ENCODE data around the gene PSMB11.

GRCh38 chr14:23023022-23023794 lies 18.8 kb upstream of the PSMB11 start:
- TF ChIP-seq CTCF (IDR thresholded peaks at IDR 0.05 in 4 of 5, conservative IDR thresholded peaks at IDR 0.05 in 1 of 5) (no peak), POLR2A (IDR thresholded peaks at IDR 0.05) (no peak)

Data from gastrocnemius medialis (tissue), 4 donors.